Measurements from ENCODE around the gene SLC26A4. TPM values are rescaled to one million over a fixed set of nuclear protein-coding genes. Genes with fewer than 3 reads are reported as not detected.

SLC26A4 gene
- total and polyA plus RNA-seq, 9 of the 15 experiments (the other 6 are each of a cell fraction or from before 2014, with no cell fraction given), result 0.09 to 1.2 (median 0.33) TPM

- TF ChIP-seq, protein P1, sequence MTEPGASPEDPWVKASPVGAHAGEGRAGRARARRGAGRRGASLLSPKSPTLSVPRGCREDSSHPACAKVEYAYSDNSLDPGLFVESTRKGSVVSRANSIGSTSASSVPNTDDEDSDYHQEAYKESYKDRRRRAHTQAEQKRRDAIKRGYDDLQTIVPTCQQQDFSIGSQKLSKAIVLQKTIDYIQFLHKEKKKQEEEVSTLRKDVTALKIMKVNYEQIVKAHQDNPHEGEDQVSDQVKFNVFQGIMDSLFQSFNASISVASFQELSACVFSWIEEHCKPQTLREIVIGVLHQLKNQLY (CRISPR knock-in tag; conservative IDR thresholded peaks at IDR 0.05), result no peak
Observed at GRCh38 chr7:107691716-107692115, 31.1 kb downstream of the SLC26A4 start (continued).

DNA sequence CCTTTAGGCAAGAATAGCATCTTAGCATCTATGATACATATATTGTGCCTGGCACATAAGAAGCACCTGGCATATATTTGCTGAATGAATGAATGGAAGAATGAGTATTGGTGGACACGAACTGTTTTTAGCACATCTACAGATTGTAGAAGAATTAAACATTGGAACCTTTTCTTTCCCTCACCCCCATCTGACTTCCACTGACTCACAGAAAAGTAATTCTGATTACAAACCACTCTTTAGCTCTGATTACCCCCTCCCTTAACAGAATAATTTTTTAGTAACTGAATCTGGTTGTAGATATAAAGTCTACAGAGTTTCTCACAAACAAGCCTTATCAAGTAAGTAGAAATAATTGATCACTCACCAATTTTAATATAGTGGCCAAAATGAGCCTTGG is 31.9 kb downstream of the SLC26A4 start:
- Histone ChIP-seq H3K9ac (ENCODE audit: insufficient read depth in 1 of 2, low read depth in 2 of 2, low read length in 2 of 2) (no peak overlapping the region), H3K4me3 (no peak overlapping the region), H3K9me1 (ENCODE audit: control insufficient read depth, insufficient read depth, low read length) (no peaks in the 10 kb centered on the region), H3K27me3 (ENCODE audit: control insufficient read depth in 2 of 2, insufficient read depth in 2 of 2, low read length in 2 of 2) (peaks cover 18 to 29% of the 10 kb centered on the region in 2 experiments), H3K4me2 (ENCODE audit: insufficient read depth, low read length) (no peak overlapping the region), H3K4me1 (replicated peaks in 1 of 2; ENCODE audit: control insufficient read depth in 2 of 2, insufficient read depth in 2 of 2, low read length in 2 of 2) (no peaks in the 10 kb centered on the region; a peak in 2 of 5 replicates), H3K9me3 (replicated peaks; ENCODE audit: control insufficient read depth, insufficient read depth, low read depth, low read length) (no peaks in the 10 kb centered on the region), H3K27ac (ENCODE audit: extremely low read depth, low read depth, low read length) (no peak overlapping the region), H3K36me3 (ENCODE audit: control insufficient read depth, insufficient read depth, low read length) (no peaks in the 10 kb centered on the region), H3K79me2 (ENCODE audit: control insufficient read depth, insufficient read depth, low read length) (no peaks in the 10 kb centered on the region), H2AFZ (ENCODE audit: low read depth, low read length) (no peak overlapping the region), H4K20me1 (replicated peaks; ENCODE audit: control insufficient read depth, insufficient read depth, low read length) (no peaks in the 10 kb centered on the region)
- CTCF ChIA-PET (ENCODE audit: low intra/inter-chr PET ratio), result no interaction called here
- 0% methylated on average over 1 of the region's 1 CpG for WGBS (ENCODE audit: insufficient coverage, low coverage, missing lambda C conversion rate)
- TF ChIP-seq FUS (optimal IDR thresholded peaks at IDR 0.05; ENCODE audit: low read depth, low read length) (no peak), SLC30A9 (CRISPR knock-in tag; IDR thresholded peaks at IDR 0.05) (no peak), SETDB1 (IDR thresholded peaks at IDR 0.05; ENCODE audit: low read length) (no peak), ZNF41 (CRISPR knock-in tag; conservative IDR thresholded peaks at IDR 0.05) (no peak), BRF1 (IDR thresholded peaks at IDR 0.05; ENCODE audit: borderline replicate concordance, extremely low read depth, insufficient read length) (no peak), PHF21A (IDR thresholded peaks at IDR 0.05; ENCODE audit: borderline replicate concordance, low read depth) (no peak), ZBTB8A (IDR thresholded peaks at IDR 0.05; ENCODE audit: partially characterized antibody) (no peak), MBD2 (IDR thresholded peaks at IDR 0.05; ENCODE audit: borderline replicate concordance, low read depth) (no peak), HDAC8 (tag; IDR thresholded peaks at IDR 0.05) (no peak), CTCF (IDR thresholded peaks at IDR 0.05 in 2 of 3, conservative IDR thresholded peaks at IDR 0.05 in 1 of 3; ENCODE audit: insufficient read depth in 2 of 3, low read depth in 1 of 3, low read length in 3 of 3) (no peak), MAFK (IDR thresholded peaks at IDR 0.05; ENCODE audit: low read length) (no peak), SMAD3 (CRISPR knock-in tag; conservative IDR thresholded peaks at IDR 0.05) (no peak)
- TF ChIP-seq, protein P2, sequence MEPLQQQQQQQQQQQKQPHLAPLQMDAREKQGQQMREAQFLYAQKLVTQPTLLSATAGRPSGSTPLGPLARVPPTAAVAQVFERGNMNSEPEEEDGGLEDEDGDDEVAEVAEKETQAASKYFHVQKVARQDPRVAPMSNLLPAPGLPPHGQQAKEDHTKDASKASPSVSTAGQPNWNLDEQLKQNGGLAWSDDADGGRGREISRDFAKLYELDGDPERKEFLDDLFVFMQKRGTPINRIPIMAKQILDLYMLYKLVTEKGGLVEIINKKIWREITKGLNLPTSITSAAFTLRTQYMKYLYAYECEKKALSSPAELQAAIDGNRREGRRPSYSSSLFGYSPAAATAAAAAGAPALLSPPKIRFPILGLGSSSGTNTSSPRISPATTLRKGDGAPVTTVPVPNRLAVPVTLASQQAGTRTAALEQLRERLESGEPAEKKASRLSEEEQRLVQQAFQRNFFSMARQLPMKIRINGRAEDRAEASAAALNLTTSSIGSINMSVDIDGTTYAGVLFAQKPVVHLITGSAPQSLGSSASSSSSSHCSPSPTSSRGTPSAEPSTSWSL (CRISPR knock-in tag; IDR thresholded peaks at IDR 0.05; ENCODE audit: borderline replicate concordance), result no peak
- TF ChIP-seq, protein P3, sequence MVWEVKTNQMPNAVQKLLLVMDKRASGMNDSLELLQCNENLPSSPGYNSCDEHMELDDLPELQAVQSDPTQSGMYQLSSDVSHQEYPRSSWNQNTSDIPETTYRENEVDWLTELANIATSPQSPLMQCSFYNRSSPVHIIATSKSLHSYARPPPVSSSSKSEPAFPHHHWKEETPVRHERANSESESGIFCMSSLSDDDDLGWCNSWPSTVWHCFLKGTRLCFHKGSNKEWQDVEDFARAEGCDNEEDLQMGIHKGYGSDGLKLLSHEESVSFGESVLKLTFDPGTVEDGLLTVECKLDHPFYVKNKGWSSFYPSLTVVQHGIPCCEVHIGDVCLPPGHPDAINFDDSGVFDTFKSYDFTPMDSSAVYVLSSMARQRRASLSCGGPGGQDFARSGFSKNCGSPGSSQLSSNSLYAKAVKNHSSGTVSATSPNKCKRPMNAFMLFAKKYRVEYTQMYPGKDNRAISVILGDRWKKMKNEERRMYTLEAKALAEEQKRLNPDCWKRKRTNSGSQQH (CRISPR knock-in tag; IDR thresholded peaks at IDR 0.05), result no peak
- in situ Hi-C loops (cut with MboI), result no loop called here
- ATAC-seq (no peak), FAIRE-seq (no peak), DNase-seq (ENCODE audit: extremely low read depth in 1 of 4, low spot score in 3 of 4) (no peak)
- POLR2A ChIA-PET, result interaction anchor here (1.1 to 2.3 kb wide), 2 partner anchors 9 to 236 kb away, joined by 3 to 8 read pairs; no protein-coding TSS in a partner anchor
- BruUV-seq (replicated peaks), result no TSS peak
- intact Hi-C loops (cut with micrococcal nuclease), result no loop called here
